ENCODE measurements around the gene WDR7. TPM values are rescaled to one million over a fixed set of nuclear protein-coding genes. Genes with fewer than 3 reads are reported as not detected.

WDR7 gene
- total RNA-seq, 1 experiment from 2014 or later = 7.8 TPM

GRCh38 chr18:57027190-57027708 lies 376.1 kb downstream of the WDR7 start:
- no peaks in the 10 kb centered on the region for H3K36me3 ChIP-seq (ENCODE audit: control insufficient read depth, insufficient read depth, low read length)
- CTCF ChIA-PET = interaction anchor here (0.6 kb wide), 1 partner anchor 414 kb away, joined by 3 read pairs; no protein-coding TSS in a partner anchor
- TF ChIP-seq, protein P1, sequence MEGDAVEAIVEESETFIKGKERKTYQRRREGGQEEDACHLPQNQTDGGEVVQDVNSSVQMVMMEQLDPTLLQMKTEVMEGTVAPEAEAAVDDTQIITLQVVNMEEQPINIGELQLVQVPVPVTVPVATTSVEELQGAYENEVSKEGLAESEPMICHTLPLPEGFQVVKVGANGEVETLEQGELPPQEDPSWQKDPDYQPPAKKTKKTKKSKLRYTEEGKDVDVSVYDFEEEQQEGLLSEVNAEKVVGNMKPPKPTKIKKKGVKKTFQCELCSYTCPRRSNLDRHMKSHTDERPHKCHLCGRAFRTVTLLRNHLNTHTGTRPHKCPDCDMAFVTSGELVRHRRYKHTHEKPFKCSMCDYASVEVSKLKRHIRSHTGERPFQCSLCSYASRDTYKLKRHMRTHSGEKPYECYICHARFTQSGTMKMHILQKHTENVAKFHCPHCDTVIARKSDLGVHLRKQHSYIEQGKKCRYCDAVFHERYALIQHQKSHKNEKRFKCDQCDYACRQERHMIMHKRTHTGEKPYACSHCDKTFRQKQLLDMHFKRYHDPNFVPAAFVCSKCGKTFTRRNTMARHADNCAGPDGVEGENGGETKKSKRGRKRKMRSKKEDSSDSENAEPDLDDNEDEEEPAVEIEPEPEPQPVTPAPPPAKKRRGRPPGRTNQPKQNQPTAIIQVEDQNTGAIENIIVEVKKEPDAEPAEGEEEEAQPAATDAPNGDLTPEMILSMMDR (IDR thresholded peaks at IDR 0.05; ENCODE audit: insufficient read depth in 1 of 2, low read depth in 1 of 2, low read length in 1 of 2, severe bottlenecking in 1 of 2, unreplicated experiment in 1 of 2) = no peak
- intact Hi-C loops (cut with micrococcal nuclease; ENCODE audit: unreplicated experiment) = no loop called here
- DNase-seq = no peak
- Mint-ChIP-seq H3K4me3 (ENCODE audit: unreplicated experiment) (no peak overlapping the region), H3K27ac (ENCODE audit: unreplicated experiment) (no peak overlapping the region), H3K4me1 (ENCODE audit: low read depth, unreplicated experiment) (no peaks in the 10 kb centered on the region), H3K27me3 (ENCODE audit: insufficient read depth, unreplicated experiment) (no peaks in the 10 kb centered on the region), H3K36me3 (ENCODE audit: insufficient read depth, unreplicated experiment) (no peaks in the 10 kb centered on the region), H3K9me3 (ENCODE audit: unreplicated experiment) (no peaks in the 10 kb centered on the region)
- POLR2A ChIA-PET = no interaction called here
- no peaks in the 10 kb centered on the region for H3K27me3 ChIP-seq (replicated peaks; ENCODE audit: control insufficient read depth, insufficient read depth, low read length)
- BruUV-seq (replicated peaks) = no TSS peak
- H3K4me1 ChIP-seq = no peaks in the 10 kb centered on the region
- no peak overlapping the region for H3K4me3 ChIP-seq (ENCODE audit: low read depth, low read length)
- H3K9me3 ChIP-seq = no peaks in the 10 kb centered on the region

DNA sequence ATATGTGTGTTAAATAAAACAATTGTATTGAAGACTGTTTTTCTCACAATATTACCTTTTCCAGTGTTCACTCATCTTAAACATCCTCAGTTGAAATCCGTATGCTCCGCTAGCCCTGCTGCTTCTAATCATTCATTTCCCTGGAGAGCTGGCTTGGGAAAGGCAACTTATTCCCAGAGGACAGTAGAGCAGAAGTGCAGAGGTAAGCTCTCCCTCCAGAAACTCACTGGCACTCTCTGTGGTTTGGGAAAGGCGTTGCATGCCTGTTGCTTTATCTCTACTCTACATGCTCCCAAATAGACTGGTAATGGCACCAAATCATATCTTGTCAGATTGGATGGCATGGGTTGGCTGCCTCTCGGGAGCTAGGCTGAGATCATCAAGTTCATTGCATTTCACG lies 378.6 kb downstream of the WDR7 start:
- Histone ChIP-seq H3K4me3 (ENCODE audit: low read depth, low read length) (no peak overlapping the region), H3K9me3 (no peaks in the 10 kb centered on the region), H3K27me3 (replicated peaks; ENCODE audit: control insufficient read depth, insufficient read depth, low read length) (no peaks in the 10 kb centered on the region), H3K4me1 (no peaks in the 10 kb centered on the region), H3K36me3 (ENCODE audit: control insufficient read depth, insufficient read depth, low read length) (no peaks in the 10 kb centered on the region)
- Mint-ChIP-seq H3K4me3 (ENCODE audit: unreplicated experiment) (no peak overlapping the region), H3K27me3 (ENCODE audit: insufficient read depth, unreplicated experiment) (no peaks in the 10 kb centered on the region), H3K36me3 (ENCODE audit: insufficient read depth, unreplicated experiment) (no peaks in the 10 kb centered on the region), H3K9me3 (ENCODE audit: unreplicated experiment) (no peaks in the 10 kb centered on the region), H3K27ac (ENCODE audit: unreplicated experiment) (no peak overlapping the region), H3K4me1 (ENCODE audit: low read depth, unreplicated experiment) (no peaks in the 10 kb centered on the region)
- intact Hi-C loops (cut with micrococcal nuclease; ENCODE audit: unreplicated experiment) = no loop called here
- ChIA-PET CTCF (no interaction called here), POLR2A (no interaction called here)
- DNase-seq = peak in 1 of 2 experiments; percentile 1
- no TSS peak for BruUV-seq (replicated peaks)
- TF ChIP-seq, protein P1 (IDR thresholded peaks at IDR 0.05; ENCODE audit: insufficient read depth in 1 of 2, low read depth in 1 of 2, low read length in 1 of 2, severe bottlenecking in 1 of 2, unreplicated experiment in 1 of 2) = peak in 1 of 2 experiments; percentile 21

GRCh38 chr18:57030417-57030816 lies 379.3 kb downstream of the WDR7 start:
- DNase-seq = no peak
- no peaks in the 10 kb centered on the region for H3K27me3 Mint-ChIP-seq (ENCODE audit: insufficient read depth, unreplicated experiment)
- no peaks in the 10 kb centered on the region for H3K9me3 Mint-ChIP-seq (ENCODE audit: unreplicated experiment)
- H3K4me1 ChIP-seq = no peaks in the 10 kb centered on the region
- no peaks in the 10 kb centered on the region for H3K36me3 ChIP-seq (ENCODE audit: control insufficient read depth, insufficient read depth, low read length)
- CTCF ChIA-PET = no interaction called here
- no peaks in the 10 kb centered on the region for H3K4me1 Mint-ChIP-seq (ENCODE audit: low read depth, unreplicated experiment)
- POLR2A ChIA-PET = no interaction called here
- intact Hi-C loops (cut with micrococcal nuclease; ENCODE audit: unreplicated experiment) = no loop called here
- no peak overlapping the region for H3K4me3 ChIP-seq (ENCODE audit: low read depth, low read length)
- H3K27ac Mint-ChIP-seq (ENCODE audit: unreplicated experiment) = no peak overlapping the region
- no peaks in the 10 kb centered on the region for H3K9me3 ChIP-seq
- H3K36me3 Mint-ChIP-seq (ENCODE audit: insufficient read depth, unreplicated experiment) = no peaks in the 10 kb centered on the region
- no TSS peak for BruUV-seq (replicated peaks)
- H3K4me3 Mint-ChIP-seq (ENCODE audit: unreplicated experiment) = no peak overlapping the region
- TF ChIP-seq, protein P1 (IDR thresholded peaks at IDR 0.05; ENCODE audit: insufficient read depth in 1 of 2, low read depth in 1 of 2, low read length in 1 of 2, severe bottlenecking in 1 of 2, unreplicated experiment in 1 of 2) = no peak
- no peaks in the 10 kb centered on the region for H3K27me3 ChIP-seq (replicated peaks; ENCODE audit: control insufficient read depth, insufficient read depth, low read length)
